ENCODE results near the gene RAB40B.

GRCh38 chr17:82720204-82720603 is 21.7 kb upstream of the RAB40B start:
- TF ChIP-seq CTCF (IDR thresholded peaks at IDR 0.05; ENCODE audit: borderline replicate concordance, extremely low read depth, low read length, poor library complexity, severe bottlenecking) (no peak), EZH2 (IDR thresholded peaks at IDR 0.05; ENCODE audit: borderline replicate concordance, low read depth, low read length, severe bottlenecking) (no peak)
